ENCODE data around the gene FGD6. TPM values are rescaled to one million over a fixed set of nuclear protein-coding genes. Genes with fewer than 3 reads are reported as not detected.

The FGD6 gene
- total and polyA plus RNA-seq, 2 experiments from 2014 or later: 3.0 to 5.9 TPM

DNA sequence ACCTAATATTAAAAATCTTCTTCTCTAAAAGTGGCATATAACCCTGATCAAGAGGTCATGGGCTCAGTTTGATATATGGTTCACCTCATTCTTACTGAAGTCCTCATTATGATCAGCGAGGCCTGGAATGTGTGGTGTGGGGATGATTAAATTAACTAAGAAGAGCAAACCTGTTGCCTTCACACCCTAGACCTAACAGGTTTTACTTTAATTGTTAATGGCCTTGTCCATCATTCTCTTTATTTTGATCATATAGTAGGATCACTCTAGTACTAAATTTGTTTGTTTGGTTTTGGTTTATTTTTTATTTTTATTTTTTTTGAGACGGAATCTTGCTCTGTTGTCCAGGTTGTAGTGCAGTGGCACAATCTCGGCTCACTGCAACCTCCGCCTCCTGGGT is 43.8 kb upstream of the FGD6 start:
- Histone ChIP-seq H3F3A (ENCODE audit: insufficient read depth) (no peaks in the 10 kb centered on the region; the same call in 1 of the 2 replicates), H3K4me3 (no peak overlapping the region), H3K9ac (no peak overlapping the region), H3K27me3 (replicated peaks; ENCODE audit: insufficient read depth) (no peaks in the 10 kb centered on the region), H3K9me3 (ENCODE audit: low read depth) (no peaks in the 10 kb centered on the region), H3K79me2 (ENCODE audit: insufficient read depth) (peaks cover 12% of the 10 kb centered on the region; the same call in 1 of the 2 replicates), H3K9me2 (ENCODE audit: insufficient read depth) (no peaks in the 10 kb centered on the region), H3K4me1 (ENCODE audit: insufficient read depth) (0 out of 2 replicates have a peak, but pooled peaks cover 3% of the 10 kb centered on the region), H3K36me3 (ENCODE audit: low read depth) (peaks cover 45% of the 10 kb centered on the region), H4K20me1 (ENCODE audit: insufficient read depth) (no peaks in the 10 kb centered on the region), H2AFZ (no peak overlapping the region), H3K4me2 (ENCODE audit: unreplicated experiment) (no peak overlapping the region), H3K27ac (no peak overlapping the region)
- in situ Hi-C loops (cut with MboI): no loop called here
- TF ChIP-seq EZH2 (IDR thresholded peaks at IDR 0.05; ENCODE audit: insufficient read depth, poor library complexity, severe bottlenecking) (no peak), EZH2phosphoT487 (IDR thresholded peaks at IDR 0.05; ENCODE audit: insufficient read depth, low read depth) (no peak)
- 95 to 98% methylated on average over 4 of the region's 4 CpGs for WGBS, 2 experiments (ENCODE audit: low coverage in 1 of 2, low lambda C conversion rate in 2 of 2, missing lambda C conversion rate in 2 of 2)
- DNase-seq: no peak

DNA sequence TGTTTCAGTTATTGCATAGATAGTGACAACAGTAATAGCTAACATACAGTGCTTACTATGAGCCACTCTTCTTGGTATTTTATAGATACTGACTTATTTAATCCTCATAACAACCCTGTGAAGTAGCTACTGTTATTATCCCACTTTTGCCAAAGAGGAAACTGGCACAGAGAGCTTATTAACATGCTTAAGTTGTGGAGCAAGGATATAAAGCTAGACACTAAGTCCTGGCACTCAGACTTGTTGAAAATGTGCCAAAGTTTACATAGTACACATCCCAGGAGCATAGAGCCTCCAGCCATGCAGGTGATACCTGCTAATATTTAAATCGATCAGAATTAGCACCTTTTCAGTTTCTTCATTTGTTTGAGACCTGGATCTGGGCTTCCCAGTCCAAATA is 42.1 kb upstream of the FGD6 start:
- no peak for DNase-seq
- 0 out of 2 replicates have a peak, but pooled peaks cover 3% of the 10 kb centered on the region for H3K4me1 ChIP-seq (ENCODE audit: insufficient read depth)
- H3K9me3 ChIP-seq (ENCODE audit: low read depth): no peaks in the 10 kb centered on the region
- H2AFZ ChIP-seq: no peak overlapping the region
- H3K36me3 ChIP-seq (ENCODE audit: low read depth): peaks cover 43% of the 10 kb centered on the region
- H3K4me3 ChIP-seq: no peak overlapping the region
- no peak overlapping the region for H3K9ac ChIP-seq
- H3K27me3 ChIP-seq (replicated peaks; ENCODE audit: insufficient read depth): no peaks in the 10 kb centered on the region
- no peaks in the 10 kb centered on the region for H4K20me1 ChIP-seq (ENCODE audit: insufficient read depth)
- 89 to 96% methylated on average over 1 of the region's 1 CpG for WGBS, 2 experiments (ENCODE audit: low coverage in 1 of 2, low lambda C conversion rate in 2 of 2, missing lambda C conversion rate in 2 of 2)
- TF ChIP-seq EZH2 (IDR thresholded peaks at IDR 0.05; ENCODE audit: insufficient read depth, poor library complexity, severe bottlenecking) (no peak), EZH2phosphoT487 (IDR thresholded peaks at IDR 0.05; ENCODE audit: insufficient read depth, low read depth) (no peak)
- in situ Hi-C loops (cut with MboI): no loop called here
- no peak overlapping the region for H3K27ac ChIP-seq
- H3K9me2 ChIP-seq (ENCODE audit: insufficient read depth): no peaks in the 10 kb centered on the region
- H3F3A ChIP-seq (ENCODE audit: insufficient read depth): no peaks in the 10 kb centered on the region; the same call in 1 of the 2 replicates
- 0 out of 2 replicates have a peak, but pooled peaks cover 9% of the 10 kb centered on the region for H3K79me2 ChIP-seq (ENCODE audit: insufficient read depth)
- no peak overlapping the region for H3K4me2 ChIP-seq (ENCODE audit: unreplicated experiment)

- Histone ChIP-seq H3F3A (ENCODE audit: insufficient read depth) (no peaks in the 10 kb centered on the region; the same call in 1 of the 2 replicates), H3K4me3 (no peak overlapping the region), H3K9me2 (ENCODE audit: insufficient read depth) (no peaks in the 10 kb centered on the region), H3K27me3 (replicated peaks; ENCODE audit: insufficient read depth) (no peaks in the 10 kb centered on the region), H2AFZ (no peak overlapping the region), H3K9me3 (ENCODE audit: low read depth) (no peaks in the 10 kb centered on the region), H3K4me2 (ENCODE audit: unreplicated experiment) (no peak overlapping the region), H3K4me1 (ENCODE audit: insufficient read depth) (0 out of 2 replicates have a peak, but pooled peaks cover 3% of the 10 kb centered on the region), H3K9ac (no peak overlapping the region), H3K27ac (no peak overlapping the region), H4K20me1 (ENCODE audit: insufficient read depth) (no peaks in the 10 kb centered on the region), H3K36me3 (ENCODE audit: low read depth) (peaks cover 43% of the 10 kb centered on the region), H3K79me2 (ENCODE audit: insufficient read depth) (0 out of 2 replicates have a peak, but pooled peaks cover 9% of the 10 kb centered on the region)
- no peak for DNase-seq
- WGBS, 2 experiments (ENCODE audit: low coverage in 1 of 2, low lambda C conversion rate in 2 of 2, missing lambda C conversion rate in 2 of 2): 69 to 77% methylated on average over 2 of the region's 2 CpGs
- in situ Hi-C loops (cut with MboI): no loop called here
- TF ChIP-seq EZH2 (IDR thresholded peaks at IDR 0.05; ENCODE audit: insufficient read depth, poor library complexity, severe bottlenecking) (no peak), EZH2phosphoT487 (IDR thresholded peaks at IDR 0.05; ENCODE audit: insufficient read depth, low read depth) (no peak)
Observed at GRCh38 chr12:95258803-95259202, 41.5 kb upstream of the FGD6 start.

- Histone ChIP-seq H3K36me3 (ENCODE audit: low read depth) (peaks cover 42% of the 10 kb centered on the region), H3K4me1 (ENCODE audit: insufficient read depth) (0 out of 2 replicates have a peak, but pooled peaks cover 3% of the 10 kb centered on the region), H3K9ac (no peak overlapping the region), H3K27ac (no peak overlapping the region), H3F3A (ENCODE audit: insufficient read depth) (no peaks in the 10 kb centered on the region; the same call in 1 of the 2 replicates), H3K9me2 (ENCODE audit: insufficient read depth) (no peaks in the 10 kb centered on the region), H3K27me3 (replicated peaks; ENCODE audit: insufficient read depth) (no peaks in the 10 kb centered on the region), H3K79me2 (ENCODE audit: insufficient read depth) (peaks cover 9% of the 10 kb centered on the region; the same call in 1 of the 2 replicates), H3K9me3 (ENCODE audit: low read depth) (no peaks in the 10 kb centered on the region), H4K20me1 (ENCODE audit: insufficient read depth) (no peaks in the 10 kb centered on the region), H3K4me2 (ENCODE audit: unreplicated experiment) (no peak overlapping the region), H3K4me3 (no peak overlapping the region), H2AFZ (no peak overlapping the region)
- WGBS, 2 experiments (ENCODE audit: low coverage in 1 of 2, low lambda C conversion rate in 2 of 2, missing lambda C conversion rate in 2 of 2): 94 to 98% methylated on average over 2 of the region's 2 CpGs
- TF ChIP-seq EZH2phosphoT487 (IDR thresholded peaks at IDR 0.05; ENCODE audit: insufficient read depth, low read depth): no peak
- TF ChIP-seq EZH2 (IDR thresholded peaks at IDR 0.05; ENCODE audit: insufficient read depth, poor library complexity, severe bottlenecking): no peak
- in situ Hi-C loops (cut with MboI): no loop called here
- peak; percentile 24 for DNase-seq
Observed at GRCh38 chr12:95258151-95258550, 40.9 kb upstream of the FGD6 start.
